Pancreas (tissue), 10 donors: ENCODE results near the gene P3H2. TPM values are rescaled to one million over a fixed set of nuclear protein-coding genes. Genes with fewer than 3 reads are reported as not detected.
A peak's percentile ranks its signal among the peaks of the same experiment; 100 is the strongest.

ENCODE experiments used
- ATAC-seq, 4 donors: fragments of 200-7000 bp; cut with Tn5 transposase; one replicate each; pipeline versions ENCODE4 v1.8.0 to v1.9.1; 2020; ENCODE audit warnings: mild to moderate bottlenecking in 4 of 4, moderate library complexity in 4 of 4
- DNase-seq, 6 donors: peaks; one replicate each; pipeline ENCODE4 v3.0.0-alpha.2; 2020
- FAIRE-seq: peaks from 2 replicates; lab custom pipeline; 2012; peaks lifted over from hg19 to GRCh38; lab: Jason Lieb, UNC
- H3K27ac ChIP-seq, 4 donors: fragments of 200-600 bp; sonication (generic); 1 replicate in 3 of 4; 2 replicates in 1 of 4; pipeline versions ENCODE4 v1.5.0 to v1.8.0; 2020
- H3K27me3 ChIP-seq, 4 donors: fragments of 200-600 bp; one replicate each; pipeline ENCODE4 v1.8.0; 2021
- H3K36me3 ChIP-seq, 3 donors: fragments of 200-600 bp; sonication (generic) in 1 of 3; one replicate each; pipeline versions ENCODE4 v1.5.0 to v1.8.0; 2020 to 2021
- H3K4me1 ChIP-seq, 3 donors: fragments of 200-600 bp; one replicate each; pipeline ENCODE4 v1.8.0; 2021
- H3K4me3 ChIP-seq, 4 donors: fragments of 200-600 bp; sonication (generic) in 2 of 4; one replicate each; pipeline versions ENCODE4 v1.5.0 to v1.8.0; 2020 to 2021
- H3K9me3 ChIP-seq, 4 donors: fragments of 200-600 bp; one replicate each; pipeline ENCODE4 v1.8.0; 2021
- WGBS, 2 donors: extraction: QIAGEN DNeasy Blood & Tissue Kit; methylation state at CpG; one replicate each; pipeline ENCODE4 v1.1.7; 2013; 5-methylcytosine and 5-hydroxymethylcytosine counted together
- intact Hi-C, 3 donors: fragments of 100-400 bp; cut with DNase I; formaldehyde crosslinking; loops; one replicate each; pipeline versions ENCODE4 v1.11.1 to v1.14.2; 2022
- polyA plus RNA-seq, 2 donors: library from polyadenylated mRNA; stranded (reverse); fragments of 200-250 nt; gene quantifications; one replicate each; pipeline ENCODE4 v1.2.3, GENCODE V29; 2013
- total RNA-seq, 6 donors: library from RNA; stranded (reverse); fragmentation: NEBNext Ultra II Directional in 4 of 6; extraction: Animal tissue kit (Norgen Biotek cat#: 25700) in 4 of 6; gene quantifications; one replicate each; pipeline versions ENCODE4 v1.2.1 to v1.2.4, GENCODE V29; 2021 to 2023
- TF ChIP-seq, protein P1 (sequence below), 4 donors: fragments of 200-600 bp; sonication (generic) in 3 of 4; IDR thresholded peaks; one replicate each; pipeline versions ENCODE4 v1.5.0 to v1.8.0; 2021; ENCODE audit warnings: antibody characterized with exemption in 4 of 4
- donor health status: healthy with polysubstance abuse.
- donor health status: DM: no; HTN: no; CAD: no; lungs with moderate emphysema.
- donor health status: DM: no; HTN: no; CAD: no.
- donor health status: control.
- donor health status: control.
- donor health status: Bipolar disorder and iron deficiency.
- donor health status: DM: yes; HTN: yes; CAD: no.
- donor health status: DM: no; HTN: no; CAD: no.
- donor health status: DM: no; HTN: no; CAD: no.
- donor health status: DM: yes; HTN: yes; CAD: no.

The P3H2 gene
- total and polyA plus RNA-seq, 8 donors, result 1.2 to 5.7 (median 4.4) TPM

- ATAC-seq (peak in 3 of 4 donors; percentile 53 to 62 (median 62)), DNase-seq (no peak), FAIRE-seq (no peak)
- H3K36me3 ChIP-seq, result no peaks in the 10 kb centered on the region
- H3K27ac ChIP-seq, result no peak overlapping the region
- TF ChIP-seq, protein P1, sequence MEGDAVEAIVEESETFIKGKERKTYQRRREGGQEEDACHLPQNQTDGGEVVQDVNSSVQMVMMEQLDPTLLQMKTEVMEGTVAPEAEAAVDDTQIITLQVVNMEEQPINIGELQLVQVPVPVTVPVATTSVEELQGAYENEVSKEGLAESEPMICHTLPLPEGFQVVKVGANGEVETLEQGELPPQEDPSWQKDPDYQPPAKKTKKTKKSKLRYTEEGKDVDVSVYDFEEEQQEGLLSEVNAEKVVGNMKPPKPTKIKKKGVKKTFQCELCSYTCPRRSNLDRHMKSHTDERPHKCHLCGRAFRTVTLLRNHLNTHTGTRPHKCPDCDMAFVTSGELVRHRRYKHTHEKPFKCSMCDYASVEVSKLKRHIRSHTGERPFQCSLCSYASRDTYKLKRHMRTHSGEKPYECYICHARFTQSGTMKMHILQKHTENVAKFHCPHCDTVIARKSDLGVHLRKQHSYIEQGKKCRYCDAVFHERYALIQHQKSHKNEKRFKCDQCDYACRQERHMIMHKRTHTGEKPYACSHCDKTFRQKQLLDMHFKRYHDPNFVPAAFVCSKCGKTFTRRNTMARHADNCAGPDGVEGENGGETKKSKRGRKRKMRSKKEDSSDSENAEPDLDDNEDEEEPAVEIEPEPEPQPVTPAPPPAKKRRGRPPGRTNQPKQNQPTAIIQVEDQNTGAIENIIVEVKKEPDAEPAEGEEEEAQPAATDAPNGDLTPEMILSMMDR (IDR thresholded peaks at IDR 0.05), result no peak
- intact Hi-C loops, result no loop called here
- H3K4me1 ChIP-seq, result no peaks in the 10 kb centered on the region
- WGBS, 2 donors, result 57 to 64% methylated on average over 6 of the region's 6 CpGs
- no peaks in the 10 kb centered on the region for H3K9me3 ChIP-seq
- no peak overlapping the region for H3K4me3 ChIP-seq
- H3K27me3 ChIP-seq, result no peaks in the 10 kb centered on the region
Measured at GRCh38 chr3:190038050-190038933, 82.4 kb downstream of the P3H2 start.

DNA sequence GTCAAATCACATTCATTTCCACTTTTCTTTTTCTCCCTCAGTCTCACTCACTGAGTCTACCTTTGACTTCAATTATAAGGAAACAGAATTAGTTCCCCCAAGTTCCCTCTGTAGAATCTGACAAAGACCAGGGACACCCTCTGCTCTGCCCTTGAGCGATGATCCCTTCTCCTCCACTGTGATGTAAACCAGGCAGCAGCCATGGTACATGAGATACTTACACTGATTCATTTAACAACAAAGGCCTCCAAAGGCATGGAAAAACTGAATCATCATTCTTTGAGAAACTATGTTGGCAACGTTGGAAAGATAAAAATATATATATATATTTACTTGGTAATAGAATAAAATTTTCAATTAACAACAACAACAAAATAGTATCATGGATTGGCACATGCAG lies 84.1 kb downstream of the P3H2 start:
- FAIRE-seq (no peak), ATAC-seq (no peak), DNase-seq (no peak)
- intact Hi-C loops, result no loop called here
- Histone ChIP-seq H3K4me1 (no peaks in the 10 kb centered on the region), H3K27ac (no peak overlapping the region), H3K27me3 (no peaks in the 10 kb centered on the region), H3K4me3 (no peak overlapping the region), H3K9me3 (no peaks in the 10 kb centered on the region), H3K36me3 (no peaks in the 10 kb centered on the region)
- 63 to 68% methylated on average over 2 of the region's 2 CpGs for WGBS, 2 donors
- TF ChIP-seq, protein P1 (IDR thresholded peaks at IDR 0.05), result no peak

- Histone ChIP-seq H3K36me3 (no peaks in the 10 kb centered on the region), H3K27me3 (no peaks in the 10 kb centered on the region), H3K4me1 (no peaks in the 10 kb centered on the region), H3K9me3 (no peaks in the 10 kb centered on the region), H3K27ac (no peak overlapping the region), H3K4me3 (no peak overlapping the region)
- TF ChIP-seq, protein P1 (IDR thresholded peaks at IDR 0.05), result no peak
- FAIRE-seq (no peak), ATAC-seq (no peak), DNase-seq (no peak)
- 76 to 86% methylated on average over 3 of the region's 3 CpGs for WGBS, 2 donors
- intact Hi-C loops, result no loop called here
Measured at GRCh38 chr3:190034446-190034845, 86.3 kb downstream of the P3H2 start.

GRCh38 chr3:190032923-190033322 lies 87.8 kb downstream of the P3H2 start:
- 78 to 80% methylated on average over 11 of the region's 11 CpGs for WGBS, 2 donors
- TF ChIP-seq, protein P1 (IDR thresholded peaks at IDR 0.05), result no peak
- Histone ChIP-seq H3K36me3 (no peaks in the 10 kb centered on the region), H3K27ac (no peak overlapping the region), H3K27me3 (no peaks in the 10 kb centered on the region), H3K9me3 (no peaks in the 10 kb centered on the region), H3K4me3 (no peak overlapping the region), H3K4me1 (no peaks in the 10 kb centered on the region)
- DNase-seq, result no peak
- intact Hi-C loops, result no loop called here
- no peak for FAIRE-seq
- no peak for ATAC-seq
